ENCODE results near the gene CNTNAP2.

Gene CNTNAP2

DNA sequence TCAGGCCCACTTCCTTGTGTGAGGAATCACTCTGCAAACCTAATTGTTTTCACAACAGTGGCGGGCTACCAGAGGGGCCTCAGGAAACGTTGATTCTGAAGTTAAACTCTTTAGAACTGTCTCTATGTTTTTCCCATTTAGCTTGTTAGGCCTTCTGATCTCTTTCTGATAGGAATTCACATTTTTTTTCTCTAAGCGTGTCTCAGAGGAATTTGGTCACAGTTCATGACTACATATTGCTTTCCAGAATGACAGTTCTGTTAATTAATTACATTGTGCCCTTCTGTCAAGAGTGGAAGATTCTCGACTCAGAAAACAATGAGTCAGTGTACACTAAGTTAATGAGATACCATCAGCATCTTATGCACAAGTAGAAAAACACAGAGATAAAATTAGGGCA, 2004.8 kb downstream of the CNTNAP2 start:
- CTCF ChIA-PET: no interaction called here
- no peak for TF ChIP-seq ZNF133 (tag by site-specific recombination; IDR thresholded peaks at IDR 0.05)
- POLR2A ChIA-PET: no interaction called here
- Histone ChIP-seq H3K4me1 (ENCODE audit: control insufficient read depth, insufficient read depth, low read length) (no peaks in the 10 kb centered on the region), H3K4me3 (ENCODE audit: low read depth, low read length) (no peak overlapping the region), H3K9me3 (ENCODE audit: control insufficient read depth, insufficient read depth, low read depth, low read length) (no peaks in the 10 kb centered on the region), H3K36me3 (ENCODE audit: control insufficient read depth in 2 of 2, insufficient read depth in 1 of 2, low read length in 2 of 2) (no peaks in the 10 kb centered on the region), H3K27ac (ENCODE audit: extremely low read depth, low read depth, low read length) (no peak overlapping the region)

- Histone ChIP-seq H3K36me3 (ENCODE audit: control insufficient read depth in 2 of 2, insufficient read depth in 1 of 2, low read length in 2 of 2) (no peaks in the 10 kb centered on the region), H3K4me1 (ENCODE audit: control insufficient read depth, insufficient read depth, low read length) (no peaks in the 10 kb centered on the region), H3K4me3 (ENCODE audit: low read depth, low read length) (no peak overlapping the region), H3K27ac (ENCODE audit: extremely low read depth, low read depth, low read length) (no peak overlapping the region), H3K9me3 (ENCODE audit: control insufficient read depth, insufficient read depth, low read depth, low read length) (no peaks in the 10 kb centered on the region)
- CTCF ChIA-PET: no interaction called here
- no peak for TF ChIP-seq IKZF3 (tag by site-specific recombination; IDR thresholded peaks at IDR 0.05)
- TF ChIP-seq ZNF121 (tag by site-specific recombination; IDR thresholded peaks at IDR 0.05): no peak
- no peak for TF ChIP-seq ZNF274 (IDR thresholded peaks at IDR 0.05; ENCODE audit: low read length)
- no peak for TF ChIP-seq ZNF274 (tag by site-specific recombination; IDR thresholded peaks at IDR 0.05; ENCODE audit: borderline replicate concordance)
- TF ChIP-seq ZNF239 (tag by site-specific recombination; IDR thresholded peaks at IDR 0.05): no peak
- POLR2A ChIA-PET: no interaction called here
Measured at GRCh38 chr7:148121847-148122246, 2005.2 kb downstream of the CNTNAP2 start.

- no peaks in the 10 kb centered on the region for H3K4me1 ChIP-seq (ENCODE audit: control insufficient read depth, insufficient read depth, low read length)
- ChIA-PET POLR2A (no interaction called here), CTCF (no interaction called here)
- TF ChIP-seq PRDM1 (tag by site-specific recombination; IDR thresholded peaks at IDR 0.05): no peak
- no peak for TF ChIP-seq ZNF837 (tag by site-specific recombination; IDR thresholded peaks at IDR 0.05)
- no peak for TF ChIP-seq ZSCAN23 (tag by site-specific recombination; IDR thresholded peaks at IDR 0.05)
- no peak for TF ChIP-seq ZNF311 (tag by site-specific recombination; IDR thresholded peaks at IDR 0.05; ENCODE audit: borderline replicate concordance)
- no peak for TF ChIP-seq GLIS2 (tag by site-specific recombination; IDR thresholded peaks at IDR 0.05)
- no peak for TF ChIP-seq ZNF426 (tag by site-specific recombination; IDR thresholded peaks at IDR 0.05)
- no peak for TF ChIP-seq ZSCAN18 (tag by site-specific recombination; IDR thresholded peaks at IDR 0.05)
- no peak for TF ChIP-seq SCRT2 (tag by site-specific recombination; IDR thresholded peaks at IDR 0.05)
- TF ChIP-seq, protein P1, sequence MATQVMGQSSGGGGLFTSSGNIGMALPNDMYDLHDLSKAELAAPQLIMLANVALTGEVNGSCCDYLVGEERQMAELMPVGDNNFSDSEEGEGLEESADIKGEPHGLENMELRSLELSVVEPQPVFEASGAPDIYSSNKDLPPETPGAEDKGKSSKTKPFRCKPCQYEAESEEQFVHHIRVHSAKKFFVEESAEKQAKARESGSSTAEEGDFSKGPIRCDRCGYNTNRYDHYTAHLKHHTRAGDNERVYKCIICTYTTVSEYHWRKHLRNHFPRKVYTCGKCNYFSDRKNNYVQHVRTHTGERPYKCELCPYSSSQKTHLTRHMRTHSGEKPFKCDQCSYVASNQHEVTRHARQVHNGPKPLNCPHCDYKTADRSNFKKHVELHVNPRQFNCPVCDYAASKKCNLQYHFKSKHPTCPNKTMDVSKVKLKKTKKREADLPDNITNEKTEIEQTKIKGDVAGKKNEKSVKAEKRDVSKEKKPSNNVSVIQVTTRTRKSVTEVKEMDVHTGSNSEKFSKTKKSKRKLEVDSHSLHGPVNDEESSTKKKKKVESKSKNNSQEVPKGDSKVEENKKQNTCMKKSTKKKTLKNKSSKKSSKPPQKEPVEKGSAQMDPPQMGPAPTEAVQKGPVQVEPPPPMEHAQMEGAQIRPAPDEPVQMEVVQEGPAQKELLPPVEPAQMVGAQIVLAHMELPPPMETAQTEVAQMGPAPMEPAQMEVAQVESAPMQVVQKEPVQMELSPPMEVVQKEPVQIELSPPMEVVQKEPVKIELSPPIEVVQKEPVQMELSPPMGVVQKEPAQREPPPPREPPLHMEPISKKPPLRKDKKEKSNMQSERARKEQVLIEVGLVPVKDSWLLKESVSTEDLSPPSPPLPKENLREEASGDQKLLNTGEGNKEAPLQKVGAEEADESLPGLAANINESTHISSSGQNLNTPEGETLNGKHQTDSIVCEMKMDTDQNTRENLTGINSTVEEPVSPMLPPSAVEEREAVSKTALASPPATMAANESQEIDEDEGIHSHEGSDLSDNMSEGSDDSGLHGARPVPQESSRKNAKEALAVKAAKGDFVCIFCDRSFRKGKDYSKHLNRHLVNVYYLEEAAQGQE (tag by site-specific recombination; IDR thresholded peaks at IDR 0.05): no peak
- no peak for TF ChIP-seq ZNF202 (tag by site-specific recombination; IDR thresholded peaks at IDR 0.05; ENCODE audit: borderline replicate concordance)
- TF ChIP-seq KLF9 (tag by site-specific recombination; IDR thresholded peaks at IDR 0.05; ENCODE audit: low read depth): no peak
- no peak for TF ChIP-seq ZNF629 (tag by site-specific recombination; IDR thresholded peaks at IDR 0.05)
- no peak for TF ChIP-seq ZNF23 (tag by site-specific recombination; IDR thresholded peaks at IDR 0.05; ENCODE audit: borderline replicate concordance)
- no peak for TF ChIP-seq ZNF10 (tag by site-specific recombination; IDR thresholded peaks at IDR 0.05)
- no peak for TF ChIP-seq ZNF473 (tag by site-specific recombination; IDR thresholded peaks at IDR 0.05)
- TF ChIP-seq ZNF280D (tag by site-specific recombination; IDR thresholded peaks at IDR 0.05): no peak
- TF ChIP-seq KLF8 (tag by site-specific recombination; IDR thresholded peaks at IDR 0.05): no peak
- no peak for TF ChIP-seq ZNF302 (tag by site-specific recombination; IDR thresholded peaks at IDR 0.05; ENCODE audit: low read depth)
- no peak for TF ChIP-seq ZNF423 (tag by site-specific recombination; IDR thresholded peaks at IDR 0.05)
- H3K9me3 ChIP-seq (ENCODE audit: control insufficient read depth, insufficient read depth, low read depth, low read length): no peaks in the 10 kb centered on the region
- H3K36me3 ChIP-seq (ENCODE audit: control insufficient read depth in 2 of 2, insufficient read depth in 1 of 2, low read length in 2 of 2): no peaks in the 10 kb centered on the region
- H3K4me3 ChIP-seq (ENCODE audit: low read depth, low read length): no peak overlapping the region
- H3K27ac ChIP-seq (ENCODE audit: extremely low read depth, low read depth, low read length): no peak overlapping the region
Measured at GRCh38 chr7:148124477-148124876, 2007.9 kb downstream of the CNTNAP2 start.
